ENCODE data around the gene BPIFB3.

- TF ChIP-seq CTCF (conservative IDR thresholded peaks at IDR 0.05; ENCODE audit: low read depth in 2 of 2) = no peak
- no peak for TF ChIP-seq POLR2AphosphoS5 (IDR thresholded peaks at IDR 0.05; ENCODE audit: low read depth)
- TF ChIP-seq EZH2 (IDR thresholded peaks at IDR 0.05; ENCODE audit: low read depth, unreplicated experiment) = no peak
These were observed 43.6 kb upstream of the BPIFB3 start for GRCh38 chr20:33010133-33010504.

Data from GM23338 (cell line).